ENCODE results near the gene APLF.
"Not testable (repeated sequence)": the region's sequence is repeated elsewhere in the genome, so short reads cannot be mapped to it uniquely, and the experiment has no call there.

The APLF gene

GRCh38 chr2:68529651-68530050 is 62.3 kb downstream of the APLF start:
- not testable (repeated sequence) for DNase-seq (ENCODE audit: low spot score)

- no peak for DNase-seq (ENCODE audit: low spot score)
Measured at GRCh38 chr2:68536000-68536399, 68.6 kb downstream of the APLF start.

- DNase-seq (ENCODE audit: low spot score), result no peak
Measured at GRCh38 chr2:68537011-68537410, 69.6 kb downstream of the APLF start.

- no peak for DNase-seq (ENCODE audit: low spot score)
Measured at GRCh38 chr2:68537809-68538208, 70.4 kb downstream of the APLF start.

- no peak for DNase-seq (ENCODE audit: low spot score)
Measured at GRCh38 chr2:68544811-68545210, 77.4 kb downstream of the APLF start.

GRCh38 chr2:68548396-68548795 is 81.0 kb downstream of the APLF start:
- DNase-seq (ENCODE audit: low spot score), result no peak

GRCh38 chr2:68553098-68553497 is 85.7 kb downstream of the APLF start:
- no peak for DNase-seq (ENCODE audit: low spot score)

- DNase-seq (ENCODE audit: low spot score), result not testable (repeated sequence)
Measured at GRCh38 chr2:68555425-68556206, 88.2 kb downstream of the APLF start.

- no peak for DNase-seq (ENCODE audit: low spot score)
Measured at GRCh38 chr2:68556381-68556780, 89.0 kb downstream of the APLF start.

- no peak for DNase-seq (ENCODE audit: low spot score)
Measured at GRCh38 chr2:68558576-68558975, 91.2 kb downstream of the APLF start.

- no peak for DNase-seq (ENCODE audit: low spot score)
Measured at GRCh38 chr2:68559692-68560091, 92.3 kb downstream of the APLF start.

GRCh38 chr2:68560545-68560944 is 93.2 kb downstream of the APLF start:
- no peak for DNase-seq (ENCODE audit: low spot score)

GRCh38 chr2:68561372-68561771 is 94.0 kb downstream of the APLF start:
- DNase-seq (ENCODE audit: low spot score), result no peak

- DNase-seq (ENCODE audit: low spot score), result no peak
Measured at GRCh38 chr2:68562934-68563333, 95.5 kb downstream of the APLF start.

GRCh38 chr2:68564426-68564825 is 97.0 kb downstream of the APLF start:
- no peak for DNase-seq (ENCODE audit: low spot score)

GRCh38 chr2:68565273-68565672 is 97.9 kb downstream of the APLF start:
- no peak for DNase-seq (ENCODE audit: low spot score)

GRCh38 chr2:68565858-68566257 is 98.5 kb downstream of the APLF start:
- no peak for DNase-seq (ENCODE audit: low spot score)

GRCh38 chr2:68566362-68566761 is 99.0 kb downstream of the APLF start:
- no peak for DNase-seq (ENCODE audit: low spot score)

GRCh38 chr2:68568116-68568515 is 100.7 kb downstream of the APLF start:
- no peak for DNase-seq (ENCODE audit: low spot score)

- DNase-seq (ENCODE audit: low spot score), result no peak
Measured at GRCh38 chr2:68569604-68570003, 102.2 kb downstream of the APLF start.

GRCh38 chr2:68570434-68570833 is 103.0 kb downstream of the APLF start:
- not testable (repeated sequence) for DNase-seq (ENCODE audit: low spot score)

GRCh38 chr2:68574202-68574791 is 106.9 kb downstream of the APLF start:
- no peak for DNase-seq (ENCODE audit: low spot score)

GRCh38 chr2:68577183-68577582 is 109.8 kb downstream of the APLF start:
- DNase-seq (ENCODE audit: low spot score), result no peak

- DNase-seq (ENCODE audit: low spot score), result no peak
Measured at GRCh38 chr2:68579689-68580088, 112.3 kb downstream of the APLF start.

Data from CD4-positive, alpha-beta T cell treated with Interleukin-2 at 100 ng/mL for 4 hours (primary cell).